ENCODE data around the gene HOXB4.

The HOXB4 gene

GRCh38 chr17:48567209-48567608 lies 10.9 kb downstream of the HOXB4 start:
- no peak overlapping the region for H3K4me3 ChIP-seq (ENCODE audit: low read length)
- TF ChIP-seq CTCF (conservative IDR thresholded peaks at IDR 0.05; ENCODE audit: low read length) = no peak
- no peak for DNase-seq (ENCODE audit: low read depth)

DNA sequence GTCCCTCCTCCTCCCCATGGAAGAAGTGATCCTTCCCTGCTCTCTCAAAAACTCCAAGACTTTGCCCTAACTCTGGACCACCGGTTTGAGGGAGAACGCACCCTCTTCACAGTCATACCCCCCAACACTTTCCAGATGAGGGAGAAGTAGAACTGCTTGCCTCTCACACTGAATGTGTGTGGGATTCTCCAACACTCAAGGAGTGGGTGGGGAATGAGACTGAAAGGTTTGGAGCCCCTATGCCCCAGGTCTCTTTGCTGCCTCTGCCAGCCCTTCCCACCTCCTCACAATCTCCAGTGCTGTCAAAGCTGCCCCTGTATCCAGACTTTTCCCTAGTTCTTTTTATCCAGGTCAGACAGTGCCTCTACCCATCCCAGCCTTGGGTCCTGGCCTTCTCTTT lies 11.4 kb downstream of the HOXB4 start:
- no peak for TF ChIP-seq CTCF (conservative IDR thresholded peaks at IDR 0.05; ENCODE audit: low read length)
- no peak overlapping the region for H3K4me3 ChIP-seq (ENCODE audit: low read length)

GRCh38 chr17:48565925-48566710 lies 12.0 kb downstream of the HOXB4 start:
- H3K4me3 ChIP-seq (ENCODE audit: low read length) = no peak overlapping the region; the same call in 1 of the 2 replicates
- no peak for TF ChIP-seq CTCF (conservative IDR thresholded peaks at IDR 0.05; ENCODE audit: low read length)
- no peak for DNase-seq (ENCODE audit: low read depth)

More for the DNA sequence above, 11.4 kb downstream of the HOXB4 start:
- DNase-seq (ENCODE audit: low read depth) = no peak

DNA sequence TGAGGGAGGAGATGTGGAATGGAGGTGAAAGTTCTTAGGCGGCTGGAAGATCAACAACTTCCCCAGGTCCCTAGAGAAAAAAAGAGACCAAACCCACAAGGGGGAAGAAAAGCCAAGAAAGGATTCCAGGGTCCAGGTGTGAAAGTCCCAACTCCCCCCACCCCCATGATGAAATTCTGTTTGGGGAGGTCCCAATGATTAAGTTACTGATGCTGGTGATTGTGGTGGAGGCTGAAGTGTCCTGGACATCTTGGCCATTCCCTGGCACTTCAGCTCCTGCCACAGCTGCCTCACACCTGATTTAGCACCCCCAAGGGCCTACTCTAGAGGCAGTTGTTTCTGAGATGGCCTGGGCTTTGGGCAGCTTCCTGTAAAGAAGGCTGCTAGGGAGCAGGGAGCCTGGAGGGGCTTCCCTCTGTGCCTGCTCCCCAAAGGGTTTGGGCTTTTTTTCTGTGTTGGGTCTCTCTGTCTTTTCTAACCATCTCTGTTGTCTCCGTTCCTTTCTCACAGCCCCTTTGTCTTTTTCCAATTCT lies 13.1 kb downstream of the HOXB4 start:
- DNase-seq (ENCODE audit: low read depth) = no peak
- H3K4me3 ChIP-seq (ENCODE audit: low read length) = peak overlapping the region; percentile 60
- no peak for TF ChIP-seq CTCF (conservative IDR thresholded peaks at IDR 0.05; ENCODE audit: low read length)

DNA sequence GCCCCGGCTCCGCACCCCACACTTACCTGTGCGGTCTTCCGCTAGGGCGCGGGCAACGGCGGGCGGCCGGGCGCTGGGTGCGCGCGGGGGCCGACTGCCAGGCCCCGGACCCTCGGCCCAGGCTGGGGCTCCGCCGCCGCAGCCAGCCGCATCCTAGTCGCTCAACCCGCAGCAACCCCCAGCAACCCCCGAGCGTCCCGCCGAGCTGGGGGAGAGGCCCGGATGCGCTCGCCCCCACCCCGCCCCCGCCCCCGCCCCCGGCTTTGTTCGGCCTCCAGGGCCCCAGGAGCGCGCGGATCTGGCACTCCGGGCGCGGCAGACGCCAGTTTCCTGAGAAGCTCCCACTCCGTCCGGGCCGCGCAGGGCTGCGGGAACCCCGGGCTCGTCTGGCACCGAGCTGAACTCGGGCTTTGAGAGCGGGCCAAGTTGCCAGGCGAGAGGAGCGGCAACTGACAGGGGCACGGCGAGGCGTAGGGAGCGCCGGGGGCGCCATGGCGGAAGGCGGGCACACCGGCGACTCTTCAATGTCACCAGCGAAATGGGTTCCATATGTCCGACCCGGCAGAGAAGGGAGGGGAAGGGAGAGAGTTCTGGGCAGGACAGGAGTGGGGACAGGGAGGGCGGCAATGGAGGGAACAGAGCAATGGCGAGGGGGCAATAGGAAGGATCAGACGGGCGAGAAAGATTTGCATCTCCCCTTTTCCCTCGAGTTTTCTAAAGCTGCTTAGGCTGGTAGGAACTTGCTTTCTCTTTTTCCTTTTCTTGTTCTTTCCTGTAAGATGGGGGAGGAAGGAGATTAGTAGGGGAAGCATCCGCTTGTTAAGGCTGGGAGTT lies 13.7 kb downstream of the HOXB4 start:
- H3K4me3 ChIP-seq (ENCODE audit: low read length) = peak overlapping the region; percentile 60

GRCh38 chr17:48563867-48564187 lies 14.3 kb downstream of the HOXB4 start:
- peak overlapping the region; percentile 60 for H3K4me3 ChIP-seq (ENCODE audit: low read length)
- no peak for TF ChIP-seq CTCF (conservative IDR thresholded peaks at IDR 0.05; ENCODE audit: low read length)
- DNase-seq (ENCODE audit: low read depth) = no peak

More for the DNA sequence above, 13.7 kb downstream of the HOXB4 start:
- no peak for TF ChIP-seq CTCF (conservative IDR thresholded peaks at IDR 0.05; ENCODE audit: low read length)
- no peak for DNase-seq (ENCODE audit: low read depth)
